Liver (tissue), 3 donors: ENCODE measurements around the gene CANX.

Source experiments
- CTCF ChIP-seq: fragments of 150-350 bp; IDR thresholded peaks from 2 replicates; pipeline ENCODE4 v1.5.1; 2017; ENCODE audit warnings: improper control_type of control experiment, low read depth, low read length; ENCODE audit not compliant: missing input control
- GABPA ChIP-seq, 2 donors: IDR thresholded peaks in 1 of 2; conservative IDR thresholded peaks in 1 of 2; 2 replicates each; pipeline ENCODE4 v1.6.1; 2016; ENCODE audit warnings: antibody characterized with exemption in 2 of 2, mild to moderate bottlenecking in 1 of 2, moderate library complexity in 1 of 2
- RAD21 ChIP-seq, 2 donors: IDR thresholded peaks; 2 replicates each; pipeline ENCODE4 v1.6.1; 2016; ENCODE audit warnings: antibody characterized with exemption in 2 of 2, mild to moderate bottlenecking in 2 of 2
- donor health status: healthy.
- donor health status: healthy.

DNA sequence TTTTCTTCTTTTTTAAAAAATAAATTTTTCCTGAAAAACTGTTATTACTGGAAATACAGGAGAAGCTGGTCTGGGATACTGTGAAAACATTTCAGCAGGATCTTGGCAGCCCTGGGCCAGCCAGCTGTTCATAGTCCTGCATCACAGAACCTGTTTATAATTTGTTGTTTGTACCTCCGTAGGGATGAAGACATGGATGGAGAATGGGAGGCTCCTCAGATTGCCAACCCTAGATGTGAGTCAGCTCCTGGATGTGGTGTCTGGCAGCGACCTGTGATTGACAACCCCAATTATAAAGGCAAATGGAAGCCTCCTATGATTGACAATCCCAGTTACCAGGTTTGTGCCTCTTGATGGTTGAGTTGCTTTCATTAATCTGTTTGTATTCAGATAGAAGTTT lies 21.5 kb downstream of the CANX start:
- TF ChIP-seq RAD21 (IDR thresholded peaks at IDR 0.05), result no peak
- TF ChIP-seq CTCF, result no peak
- no peak for TF ChIP-seq GABPA (IDR thresholded peaks at IDR 0.05 in 1 of 2, conservative IDR thresholded peaks at IDR 0.05 in 1 of 2)
